SW 1271 (cell line): ENCODE measurements around the gene MT1E.
"Not testable (repeated sequence)": the region's sequence is repeated elsewhere in the genome, so short reads cannot be mapped to it uniquely, and the experiment has no call there.

ENCODE experiments used
- DNase-seq, 2 experiments: peaks; one replicate each; lab custom pipeline; 2025; lab: John Stamatoyannopoulos, UW

MT1E gene

DNA sequence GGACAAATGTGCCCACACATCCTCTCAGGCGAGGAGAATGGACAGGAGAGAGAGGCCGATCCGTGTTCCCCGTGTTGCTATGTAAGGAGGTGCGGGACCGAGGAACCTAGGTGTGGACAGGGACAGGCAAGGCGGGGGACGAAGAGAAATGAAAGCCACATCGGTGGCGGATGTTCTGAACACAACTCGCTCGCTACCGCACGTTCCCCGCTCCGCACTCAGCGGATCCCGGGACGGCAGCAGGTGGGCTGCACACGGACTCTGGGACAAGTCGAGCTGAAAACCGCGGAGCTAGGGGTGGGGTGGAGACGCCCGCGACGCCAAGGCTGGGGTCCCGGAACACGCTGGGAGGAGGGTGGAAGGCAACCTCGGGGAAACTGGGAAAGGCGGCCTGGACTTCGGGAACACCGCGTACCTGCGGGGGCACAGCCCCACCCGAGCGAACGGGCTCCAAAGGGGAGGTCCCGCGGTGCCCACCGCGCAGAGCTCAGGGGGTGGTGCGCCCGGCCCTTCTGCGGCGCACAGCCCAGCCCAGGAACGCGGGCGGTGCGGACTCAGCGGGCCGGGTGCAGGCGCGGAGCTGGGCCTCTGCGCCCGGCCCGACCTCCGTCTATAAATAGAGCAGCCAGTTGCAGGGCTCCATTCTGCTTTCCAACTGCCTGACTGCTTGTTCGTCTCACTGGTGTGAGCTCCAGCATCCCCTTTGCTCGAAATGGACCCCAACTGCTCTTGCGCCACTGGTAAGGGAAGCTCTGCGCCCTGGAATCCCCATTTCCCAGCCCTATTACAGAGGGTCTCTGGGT, at the start of gene MT1E:
Gene MT1E (plus strand): TSS at position 642 of the 803 bp plus-strand sequence. CDS start 71 bp downstream, at position 713.
- peak in 1 of 2 experiments; percentile 23 for DNase-seq

DNA sequence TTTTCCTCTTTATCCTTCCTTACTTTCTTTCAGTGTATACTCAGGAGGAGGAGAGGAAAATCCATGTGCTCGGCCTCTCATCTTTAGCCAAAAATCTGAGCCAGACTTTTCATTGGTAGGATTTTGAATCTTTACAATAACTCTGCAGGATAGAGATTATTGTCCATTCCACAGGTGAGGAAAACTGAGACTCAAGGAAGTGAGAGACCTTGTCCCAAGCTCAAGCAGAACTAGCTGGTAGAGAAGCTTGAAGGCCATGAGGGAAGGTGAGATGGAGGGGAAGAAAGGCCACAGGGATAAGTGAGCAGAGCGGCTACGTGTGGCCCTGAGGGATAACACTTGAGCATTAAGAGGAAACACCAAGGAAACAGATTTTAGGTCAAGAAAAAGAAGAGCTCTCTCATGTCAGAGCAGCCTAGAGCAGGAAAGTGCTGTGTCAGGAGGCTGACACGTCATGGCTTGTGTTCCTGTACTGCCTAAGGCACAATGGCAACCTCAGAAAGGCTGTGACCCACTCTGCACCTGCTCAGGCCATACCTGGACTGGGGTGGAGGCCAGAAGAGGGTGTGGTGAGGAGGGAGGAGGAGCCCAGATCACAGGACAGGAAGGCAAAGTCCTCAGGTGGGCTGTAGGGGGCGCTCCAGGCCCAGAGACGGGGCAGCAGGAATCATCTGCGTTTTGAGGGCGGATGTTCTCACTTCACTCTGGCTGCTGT, 48.8 kb upstream of the MT1E start:
- peak in 1 of 2 experiments; percentile 1 for DNase-seq

DNA sequence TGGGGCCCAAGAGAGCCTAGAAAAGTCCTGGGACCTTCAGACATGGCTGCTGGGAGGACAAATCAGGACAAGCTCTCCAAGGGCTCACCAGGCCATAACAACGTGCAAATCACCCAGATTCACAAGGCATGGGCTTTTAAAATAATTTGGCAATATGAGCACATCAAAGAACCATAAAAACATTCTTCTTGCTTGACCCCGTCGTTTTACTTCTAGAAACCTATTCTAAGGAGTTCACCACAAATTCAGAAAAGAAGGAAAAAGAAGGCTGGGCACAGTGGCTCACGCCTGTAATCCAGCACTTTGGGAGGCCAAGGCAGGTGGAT, 48.3 kb upstream of the MT1E start:
- no peak for DNase-seq

DNA sequence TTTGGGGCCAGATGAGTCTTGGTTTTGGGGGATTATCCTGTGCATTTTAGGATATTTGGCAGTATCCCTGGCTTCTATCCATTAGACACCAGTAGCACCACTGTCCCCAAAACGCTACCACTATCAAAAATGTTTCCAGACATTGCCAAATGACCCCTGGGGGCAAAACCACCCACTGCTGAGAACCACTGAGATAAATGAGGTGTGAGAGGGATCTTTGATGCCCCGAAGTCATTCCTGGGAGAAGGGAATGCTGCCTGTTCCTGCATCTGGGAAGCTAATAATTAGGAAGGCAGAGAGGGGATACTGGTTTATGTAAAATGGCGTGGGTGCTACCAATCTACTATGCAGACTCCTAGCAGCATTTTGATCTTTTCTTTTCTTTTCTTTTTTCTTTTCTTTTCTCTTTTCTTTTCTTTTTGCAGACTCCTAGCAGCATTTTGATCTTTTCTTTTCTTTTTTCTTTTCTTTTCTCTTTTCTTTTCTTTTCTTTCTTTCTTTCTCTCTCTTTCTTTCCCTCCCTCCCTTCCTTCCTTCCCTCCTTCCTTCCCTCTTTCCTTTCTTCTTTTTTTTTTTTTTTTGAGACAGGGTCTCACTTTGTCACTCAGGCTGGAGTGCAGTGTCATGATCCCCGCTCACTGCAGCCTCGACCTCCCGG, 45.1 kb upstream of the MT1E start:
- DNase-seq: no peak

DNA sequence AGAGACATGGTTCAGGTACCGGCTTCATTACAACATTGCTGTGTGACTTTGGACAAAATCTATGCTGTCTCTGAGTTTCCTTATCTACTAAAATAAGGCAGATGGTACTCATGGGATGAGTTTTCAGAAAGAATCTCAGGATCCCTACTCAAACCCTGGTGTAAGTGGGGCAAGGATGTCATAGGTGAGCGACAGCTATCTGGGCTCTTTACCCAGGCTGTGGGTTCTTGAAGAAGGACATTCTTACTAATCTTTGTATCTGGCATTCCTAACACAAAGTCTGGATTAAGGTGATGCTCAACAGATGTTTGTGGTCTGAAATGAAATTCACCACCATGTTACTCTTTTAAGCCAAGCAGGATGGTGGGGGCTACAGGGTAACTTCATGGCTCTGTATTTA, 42.7 kb upstream of the MT1E start:
- not testable (repeated sequence) for DNase-seq

DNA sequence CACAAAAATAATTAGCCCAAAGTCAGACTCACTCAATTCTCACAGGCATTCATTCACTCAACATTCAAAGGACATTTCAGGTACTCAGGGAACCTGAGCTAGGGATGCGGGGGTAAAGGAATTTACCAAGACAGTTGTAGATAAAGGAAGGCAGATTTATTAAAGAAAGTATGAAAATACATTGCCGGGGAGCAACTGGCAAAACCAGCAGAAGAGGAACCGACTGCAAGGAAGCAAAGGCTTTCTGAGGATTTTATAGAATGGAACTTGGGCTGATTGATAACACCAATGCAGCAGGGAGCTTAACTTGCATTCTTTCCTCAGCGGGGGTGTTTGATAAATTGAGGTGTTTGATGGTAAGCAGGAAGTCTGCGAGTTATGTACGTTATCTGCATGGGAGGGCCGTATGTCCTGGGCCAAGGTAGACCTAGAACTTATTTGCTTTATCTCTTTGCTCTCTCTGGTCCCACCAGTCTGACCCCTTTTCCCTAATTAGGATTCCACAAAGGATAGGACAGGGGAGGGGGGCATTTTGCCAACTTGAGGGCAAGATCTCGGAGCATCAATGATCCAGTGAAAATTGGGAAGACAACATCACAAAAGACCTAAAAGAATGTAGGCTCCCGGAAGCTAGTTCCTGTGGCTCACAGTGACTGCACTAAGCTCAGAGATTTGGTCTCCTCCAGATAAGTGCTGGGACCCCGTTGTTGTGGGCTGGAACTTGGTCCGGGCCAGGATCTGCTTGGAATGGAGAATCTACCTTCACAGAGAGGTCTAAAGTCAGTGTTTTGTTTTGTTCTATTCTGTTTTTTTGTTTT, 42.0 kb upstream of the MT1E start:
- no peak for DNase-seq

DNA sequence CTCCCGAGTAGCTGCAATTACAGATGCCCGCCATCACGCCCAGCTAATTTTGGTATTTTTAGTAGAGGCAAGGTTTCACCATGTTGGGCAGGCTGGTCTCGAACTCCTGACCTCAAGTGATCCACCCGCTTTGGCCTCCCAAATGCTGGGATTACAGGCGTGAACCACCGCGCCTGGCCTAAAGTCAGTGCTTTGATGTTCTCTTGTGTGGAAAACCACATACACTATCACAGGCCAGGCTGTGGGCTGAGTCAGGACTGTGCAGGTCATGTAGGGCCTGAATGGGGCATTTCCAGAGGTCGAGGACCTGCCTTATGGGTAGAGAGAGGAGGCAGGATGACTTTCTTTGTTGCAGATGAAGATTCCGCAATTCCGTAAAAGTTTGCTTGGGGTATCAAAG, 41.3 kb upstream of the MT1E start:
- no peak for DNase-seq

DNA sequence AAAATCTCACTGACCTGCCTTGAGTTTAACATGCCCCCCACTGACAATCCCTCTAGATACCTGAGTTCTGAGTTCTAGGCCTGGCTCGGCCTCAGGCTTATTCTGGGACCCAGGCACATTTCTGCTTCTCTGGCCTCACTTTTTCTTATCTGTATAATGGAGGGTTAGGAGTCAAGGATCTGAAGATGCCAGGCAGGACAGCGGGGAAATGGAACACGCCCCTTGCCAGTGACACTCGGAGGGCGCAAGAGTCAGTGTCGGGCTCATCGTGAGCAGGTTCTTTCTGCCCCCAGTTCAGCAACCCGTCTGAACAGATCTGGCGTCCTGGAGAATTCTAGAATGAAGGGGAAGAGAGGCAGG, 36.8 kb upstream of the MT1E start:
- no peak for DNase-seq

DNA sequence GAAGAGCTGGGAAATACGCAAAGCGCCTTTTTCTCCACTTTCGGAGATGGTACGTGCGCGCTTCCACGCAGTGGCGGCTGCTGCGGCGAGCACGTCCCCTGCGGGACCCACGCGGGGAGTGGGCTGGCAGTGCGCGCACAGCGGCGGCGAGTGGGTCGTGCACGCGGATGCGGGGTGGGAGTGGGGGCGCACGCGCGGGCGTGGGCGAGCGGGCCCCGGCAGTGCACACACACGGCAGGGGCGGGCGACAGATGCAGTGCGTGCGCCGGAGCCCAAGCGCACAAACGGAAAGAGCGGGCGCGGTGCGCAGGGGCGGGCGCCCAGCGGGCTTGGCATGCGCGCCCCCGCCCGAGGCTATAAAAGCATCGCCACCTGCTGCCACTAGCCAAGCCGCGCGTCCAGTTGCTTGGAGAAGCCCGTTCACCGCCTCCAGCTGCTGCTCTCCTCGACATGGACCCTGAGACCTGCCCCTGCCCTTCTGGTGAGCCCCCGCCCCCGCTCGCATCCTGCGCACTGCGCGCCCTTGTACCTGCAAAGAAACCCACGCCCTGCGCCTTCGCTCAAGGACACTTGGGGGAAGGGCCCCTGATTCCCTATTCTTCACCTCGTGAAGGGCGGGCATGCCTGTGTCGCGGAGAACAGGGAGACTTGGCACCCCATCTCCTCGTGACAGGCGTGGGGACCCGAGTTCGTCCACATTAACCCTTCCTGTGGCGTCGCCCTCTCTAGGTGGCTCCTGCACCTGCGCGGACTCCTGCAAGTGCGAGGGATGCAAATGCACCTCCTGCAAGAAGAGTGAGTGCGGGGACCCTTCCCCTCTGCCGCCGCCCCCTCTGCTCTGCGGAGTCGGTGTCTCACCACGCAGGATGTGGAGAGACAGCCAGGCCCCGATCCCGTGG, 36.2 kb upstream of the MT1E start, which contains the start of gene MT3:
Gene MT3 (plus strand): TSS at position 388 of the 899 bp plus-strand sequence. CDS start 63 bp downstream, at position 451.
- DNase-seq: no peak

DNA sequence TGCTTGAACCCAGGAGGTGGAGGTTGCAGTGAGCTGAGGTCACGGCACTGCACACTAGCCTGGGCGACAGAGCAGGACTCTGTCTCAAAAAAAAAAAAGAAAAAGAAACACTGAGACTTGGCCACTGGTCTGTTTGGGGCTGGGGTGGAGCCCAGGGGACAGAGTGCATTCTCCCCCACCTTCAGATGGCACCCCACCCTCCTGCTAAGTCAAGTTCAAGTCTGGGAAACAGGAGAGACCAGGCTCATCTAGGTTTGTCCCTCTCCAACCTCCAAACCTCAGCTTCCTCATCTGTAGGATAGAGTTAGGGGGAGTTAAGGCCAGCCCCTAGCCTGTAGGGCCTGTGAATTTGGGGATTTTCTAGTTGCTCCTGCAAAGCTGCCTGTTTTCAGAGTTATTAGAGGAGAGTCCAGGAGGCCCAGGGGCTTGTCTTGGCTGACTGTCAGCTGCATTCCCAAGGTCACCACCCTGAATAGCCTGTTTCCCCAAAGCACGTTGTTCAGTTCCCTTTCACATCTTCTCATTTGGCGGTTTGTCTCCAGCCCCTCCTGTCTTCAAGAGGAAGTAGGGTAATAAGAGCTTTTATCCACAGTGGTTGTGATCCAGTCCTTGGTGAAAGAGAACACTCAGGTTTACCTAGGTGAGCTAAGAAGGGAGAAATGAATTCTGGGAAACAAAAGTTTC, 34.1 kb upstream of the MT1E start:
- DNase-seq: no peak

DNA sequence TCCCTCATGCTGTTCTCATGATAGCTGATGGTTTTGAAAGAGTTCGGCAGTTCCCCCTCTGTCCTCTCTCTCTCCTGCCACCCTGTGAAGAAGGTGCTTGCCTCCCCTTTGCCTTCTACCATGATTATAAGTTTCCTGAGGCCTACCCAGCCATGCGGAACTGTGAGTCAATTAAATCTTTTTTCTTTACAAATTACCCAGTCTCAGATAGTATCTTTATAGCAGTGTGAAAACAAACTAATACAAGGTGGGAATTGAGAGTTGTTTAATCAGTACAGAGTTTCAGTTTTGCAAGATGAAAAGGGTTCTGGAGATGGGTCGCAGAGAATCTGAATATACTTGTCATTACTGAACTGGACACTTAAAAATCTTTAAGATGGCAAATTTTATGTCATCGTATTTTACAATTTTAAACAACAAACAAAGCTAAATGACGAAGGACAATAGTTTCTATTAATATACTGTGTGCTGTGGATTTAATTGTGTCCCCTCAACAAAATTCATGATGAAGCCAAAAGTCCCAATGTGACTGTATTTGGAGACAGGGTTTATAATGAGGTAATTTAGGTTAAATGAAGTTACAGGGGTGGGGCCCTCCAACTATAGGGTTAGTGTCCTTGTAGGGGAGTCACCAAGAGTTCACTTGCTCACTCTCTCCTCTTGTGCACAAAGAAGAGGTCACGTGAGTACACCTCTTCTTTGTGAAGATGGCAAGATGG, 31.8 kb upstream of the MT1E start:
- DNase-seq: no peak

DNA sequence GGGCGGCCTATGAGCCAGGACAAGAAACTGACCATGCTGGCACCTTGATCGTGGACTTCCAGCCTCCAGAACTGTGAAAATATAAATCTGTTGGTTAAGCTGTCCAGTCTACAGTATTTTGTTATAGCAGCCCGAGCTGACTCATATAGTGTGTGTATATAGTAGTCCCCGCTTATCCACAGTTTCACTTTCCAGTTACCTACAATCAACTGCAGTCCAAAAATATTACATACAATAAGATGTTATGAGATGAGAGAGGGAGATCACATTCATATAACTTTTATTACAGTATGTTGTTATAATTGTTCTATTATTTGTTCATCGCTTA, 31.3 kb upstream of the MT1E start:
- no peak for DNase-seq

DNA sequence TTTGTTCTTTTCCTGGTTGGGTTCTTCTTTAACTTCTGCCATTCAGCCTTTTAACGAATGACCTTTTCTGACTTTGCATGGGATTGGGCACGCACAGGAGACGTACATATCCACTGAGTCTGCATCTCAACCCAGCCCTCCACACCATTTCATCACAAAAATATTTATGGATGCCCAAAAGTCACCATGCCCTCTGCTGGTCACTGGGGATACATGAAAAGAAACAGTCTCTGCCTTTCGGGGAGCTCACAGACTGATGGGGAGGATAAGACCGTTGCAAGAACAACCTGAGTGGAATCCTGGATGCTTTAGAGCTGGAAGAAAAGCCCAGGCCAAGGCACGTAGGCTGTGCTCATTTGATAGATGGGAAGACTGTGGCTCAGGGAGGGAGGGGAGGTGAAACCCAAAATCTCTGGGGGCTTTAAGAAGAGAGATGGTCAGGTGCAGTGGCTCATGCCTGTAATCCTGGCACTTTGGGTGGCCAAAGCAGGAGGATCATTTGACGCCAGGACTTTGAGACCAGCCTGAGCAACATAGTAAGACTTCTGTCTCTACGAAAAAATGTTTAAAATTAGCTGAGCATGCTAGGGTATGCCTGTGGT, 25.1 kb upstream of the MT1E start:
- DNase-seq: peak in 1 of 2 experiments; percentile 29

DNA sequence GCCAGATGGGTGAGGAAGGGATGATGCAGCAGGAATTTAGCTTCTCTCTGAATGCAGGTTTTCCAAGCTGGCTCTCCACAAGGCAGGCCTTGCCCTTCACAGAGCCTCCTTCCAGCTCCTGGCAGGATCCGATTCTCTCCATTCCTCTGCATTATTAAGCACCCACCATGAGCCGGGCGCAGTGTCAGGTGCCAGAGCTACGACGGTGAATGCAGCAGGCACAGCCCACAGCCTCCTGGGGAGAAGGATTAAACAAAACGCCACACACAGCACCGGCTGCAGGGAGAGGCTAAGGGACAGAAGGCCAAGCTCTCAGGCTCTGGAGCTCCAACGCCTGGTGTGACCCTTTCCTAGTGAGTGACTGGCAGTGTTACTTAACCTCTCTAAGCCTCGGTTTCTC, 24.3 kb upstream of the MT1E start:
- no peak for DNase-seq

DNA sequence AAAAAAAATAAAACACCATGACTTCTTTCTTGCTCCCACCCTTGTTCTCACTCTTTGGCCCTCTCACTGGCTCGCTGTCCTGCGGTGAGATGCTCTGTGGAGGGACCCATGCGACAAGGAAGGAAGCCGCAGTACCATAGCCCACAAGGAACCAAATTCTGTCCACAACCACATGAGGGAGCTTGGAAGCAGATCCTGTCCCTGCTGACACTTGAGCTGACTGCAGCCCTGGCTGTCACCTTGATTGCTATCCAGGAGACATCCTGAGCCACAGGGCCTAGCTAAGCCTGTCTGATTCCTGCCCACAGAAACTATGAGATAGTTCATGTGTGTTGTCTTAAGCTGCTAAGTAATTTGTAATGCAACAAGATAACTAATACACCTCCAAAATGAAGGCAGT, 22.0 kb upstream of the MT1E start:
- DNase-seq: peak; percentile 35 to 41

DNA sequence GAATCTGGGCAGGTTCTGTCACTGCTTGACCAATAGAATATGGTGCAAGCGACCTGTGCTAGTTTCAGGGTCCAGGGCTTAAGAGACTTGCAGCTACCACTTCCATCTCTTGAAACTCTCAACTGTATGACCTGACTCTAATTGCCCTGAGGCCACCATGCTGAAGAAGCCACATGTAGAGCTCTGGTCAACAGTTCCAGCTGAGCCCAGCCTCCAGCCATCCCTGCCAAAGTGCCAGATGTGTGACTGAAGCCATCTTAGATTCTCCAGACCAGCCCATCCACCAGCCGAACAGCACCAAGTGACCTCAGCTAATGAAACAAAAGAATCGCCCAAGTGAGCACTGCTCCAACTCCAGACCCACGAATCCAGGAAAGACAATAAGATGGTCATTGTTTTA, 20.6 kb upstream of the MT1E start:
- DNase-seq: no peak

DNA sequence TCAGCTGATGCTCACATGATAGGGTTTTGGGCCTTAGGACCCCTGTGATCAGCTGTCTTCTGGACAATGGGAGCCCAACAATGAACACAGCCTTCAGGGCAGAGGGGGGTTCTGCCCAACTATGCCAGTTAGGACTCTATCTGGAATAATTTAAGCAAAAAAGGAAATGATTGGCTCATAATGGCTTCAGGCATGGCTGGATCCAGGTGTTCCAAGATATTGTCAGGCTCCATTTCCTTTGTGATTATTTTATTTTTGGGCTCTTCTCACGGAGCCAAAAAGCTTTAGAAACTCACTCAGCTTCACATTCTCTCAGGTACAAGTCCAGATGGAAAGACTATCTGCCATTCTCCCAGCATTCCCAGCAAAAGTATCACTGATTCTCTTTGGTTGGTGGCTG, 20.1 kb upstream of the MT1E start:
- DNase-seq: no peak

DNA sequence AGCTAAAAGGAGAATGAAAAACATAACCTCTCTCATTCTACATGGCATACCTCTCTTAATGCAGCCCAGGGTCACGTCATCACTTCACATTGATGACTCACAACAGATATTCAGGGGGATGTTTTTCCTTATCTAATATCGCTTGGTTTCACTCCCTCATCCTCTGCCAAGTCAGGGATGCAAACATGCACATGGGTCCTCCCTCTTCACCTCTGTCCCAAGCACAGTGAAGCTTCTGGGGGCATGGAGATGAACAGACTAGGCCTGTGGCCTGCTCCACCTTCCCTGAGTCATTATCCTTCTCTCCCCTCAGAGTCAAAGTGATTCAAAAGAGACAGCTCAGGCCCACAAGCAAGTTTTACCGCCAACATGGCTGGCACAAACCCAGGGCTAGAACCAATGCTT, 19.5 kb upstream of the MT1E start:
- DNase-seq: peak in 1 of 2 experiments; percentile 40

DNA sequence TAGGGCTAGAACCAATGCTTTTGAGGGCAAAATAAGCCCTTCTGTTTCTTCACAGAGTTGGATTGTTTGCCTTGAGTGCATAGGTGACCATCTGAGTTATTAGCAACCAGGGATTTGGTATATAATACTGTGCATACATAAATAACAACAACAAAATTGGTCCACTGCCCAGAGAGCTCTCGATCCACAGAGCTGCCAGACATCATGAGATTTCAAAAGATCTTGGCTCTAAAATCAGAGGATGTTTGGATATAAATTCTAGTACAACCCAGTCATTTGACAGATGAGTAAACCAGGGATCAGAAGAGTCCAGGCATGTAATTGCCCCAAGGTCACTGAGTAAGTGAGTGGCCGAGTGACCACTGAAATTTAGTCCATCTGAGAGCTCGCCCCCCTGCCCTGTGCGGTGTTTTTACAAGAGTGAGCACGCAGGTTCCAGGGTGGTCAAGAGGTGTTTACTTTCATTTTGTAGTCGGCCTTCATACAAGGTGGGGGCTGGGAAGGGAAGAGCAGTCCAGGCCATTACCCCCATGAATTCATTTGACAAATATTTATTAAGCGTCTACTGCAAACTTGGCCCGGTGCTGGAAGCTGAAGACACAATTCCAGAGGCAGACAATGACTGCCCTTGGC, 19.0 kb upstream of the MT1E start:
- DNase-seq: peak in 1 of 2 experiments; percentile 84
